GM12874 (cell line): ENCODE data around the gene ABLIM3.

Experiments
- TF ChIP-seq, protein P1 (sequence below): IDR thresholded peaks from 2 replicates; pipeline ENCODE4 v1.5.1; 2011; ENCODE audit warnings: low read depth, mild to moderate bottlenecking, control low read depth, low read length, moderate library complexity; ENCODE audit not compliant: insufficient read depth

Gene ABLIM3

DNA sequence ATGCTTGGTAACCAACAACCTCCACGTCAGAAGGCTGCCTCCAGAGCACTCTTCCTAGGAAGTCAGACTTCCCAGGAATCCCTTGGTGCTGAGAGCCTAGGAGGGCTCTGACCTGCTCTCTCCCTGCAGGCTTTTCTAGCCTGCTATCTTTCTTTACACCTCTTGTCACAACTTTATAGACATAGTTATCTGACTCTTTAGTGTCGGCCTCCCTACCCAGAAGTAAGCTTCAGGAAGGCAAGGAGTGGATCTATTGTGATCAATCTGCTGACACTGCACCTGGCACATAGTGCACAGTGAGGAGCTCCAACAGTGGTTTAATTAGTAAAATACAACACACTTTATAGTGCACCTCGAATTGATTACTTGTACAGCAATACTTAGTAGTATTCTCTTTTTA, 132.7 kb downstream of the ABLIM3 start:
- TF ChIP-seq, protein P1, sequence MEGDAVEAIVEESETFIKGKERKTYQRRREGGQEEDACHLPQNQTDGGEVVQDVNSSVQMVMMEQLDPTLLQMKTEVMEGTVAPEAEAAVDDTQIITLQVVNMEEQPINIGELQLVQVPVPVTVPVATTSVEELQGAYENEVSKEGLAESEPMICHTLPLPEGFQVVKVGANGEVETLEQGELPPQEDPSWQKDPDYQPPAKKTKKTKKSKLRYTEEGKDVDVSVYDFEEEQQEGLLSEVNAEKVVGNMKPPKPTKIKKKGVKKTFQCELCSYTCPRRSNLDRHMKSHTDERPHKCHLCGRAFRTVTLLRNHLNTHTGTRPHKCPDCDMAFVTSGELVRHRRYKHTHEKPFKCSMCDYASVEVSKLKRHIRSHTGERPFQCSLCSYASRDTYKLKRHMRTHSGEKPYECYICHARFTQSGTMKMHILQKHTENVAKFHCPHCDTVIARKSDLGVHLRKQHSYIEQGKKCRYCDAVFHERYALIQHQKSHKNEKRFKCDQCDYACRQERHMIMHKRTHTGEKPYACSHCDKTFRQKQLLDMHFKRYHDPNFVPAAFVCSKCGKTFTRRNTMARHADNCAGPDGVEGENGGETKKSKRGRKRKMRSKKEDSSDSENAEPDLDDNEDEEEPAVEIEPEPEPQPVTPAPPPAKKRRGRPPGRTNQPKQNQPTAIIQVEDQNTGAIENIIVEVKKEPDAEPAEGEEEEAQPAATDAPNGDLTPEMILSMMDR = no peak

DNA sequence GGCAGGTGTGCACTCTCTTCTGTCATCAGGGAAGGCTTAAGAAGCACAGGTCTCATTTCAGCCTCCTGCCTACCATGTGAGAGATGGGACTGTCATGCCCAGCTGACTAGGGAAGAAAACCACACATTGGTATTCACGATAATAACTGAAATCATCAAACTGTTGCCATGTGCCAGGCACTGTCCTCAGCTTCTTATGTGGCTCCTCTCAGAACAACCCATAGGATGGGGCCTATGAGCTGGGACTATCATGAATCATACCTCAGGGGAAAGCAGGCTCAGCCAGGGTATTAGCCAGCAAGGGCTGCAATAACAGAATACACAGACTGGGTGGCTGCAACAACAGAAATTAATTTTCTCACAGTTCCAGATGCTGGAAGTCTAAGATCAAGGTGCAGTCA, 133.6 kb downstream of the ABLIM3 start:
- TF ChIP-seq, protein P1 = no peak

DNA sequence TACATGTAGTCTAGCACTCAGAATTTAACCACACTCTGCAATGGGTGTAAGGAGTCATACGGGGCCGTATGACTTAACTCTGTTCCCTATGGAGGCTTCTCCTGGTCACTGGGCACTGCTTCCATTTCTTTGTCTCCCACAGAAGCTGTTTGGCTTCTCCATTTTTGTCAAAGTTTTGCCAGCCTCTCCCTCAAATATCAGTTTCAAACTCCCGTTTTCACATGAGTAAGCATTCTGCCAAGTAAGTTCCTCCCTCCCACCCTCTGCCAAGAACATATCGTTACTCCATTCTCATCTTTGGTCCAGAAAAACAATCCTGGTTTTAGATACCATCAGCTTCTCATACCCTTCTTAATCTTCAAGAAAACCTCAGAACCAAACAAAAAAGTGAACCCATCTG, 136.5 kb downstream of the ABLIM3 start:
- TF ChIP-seq, protein P1 = no peak

DNA sequence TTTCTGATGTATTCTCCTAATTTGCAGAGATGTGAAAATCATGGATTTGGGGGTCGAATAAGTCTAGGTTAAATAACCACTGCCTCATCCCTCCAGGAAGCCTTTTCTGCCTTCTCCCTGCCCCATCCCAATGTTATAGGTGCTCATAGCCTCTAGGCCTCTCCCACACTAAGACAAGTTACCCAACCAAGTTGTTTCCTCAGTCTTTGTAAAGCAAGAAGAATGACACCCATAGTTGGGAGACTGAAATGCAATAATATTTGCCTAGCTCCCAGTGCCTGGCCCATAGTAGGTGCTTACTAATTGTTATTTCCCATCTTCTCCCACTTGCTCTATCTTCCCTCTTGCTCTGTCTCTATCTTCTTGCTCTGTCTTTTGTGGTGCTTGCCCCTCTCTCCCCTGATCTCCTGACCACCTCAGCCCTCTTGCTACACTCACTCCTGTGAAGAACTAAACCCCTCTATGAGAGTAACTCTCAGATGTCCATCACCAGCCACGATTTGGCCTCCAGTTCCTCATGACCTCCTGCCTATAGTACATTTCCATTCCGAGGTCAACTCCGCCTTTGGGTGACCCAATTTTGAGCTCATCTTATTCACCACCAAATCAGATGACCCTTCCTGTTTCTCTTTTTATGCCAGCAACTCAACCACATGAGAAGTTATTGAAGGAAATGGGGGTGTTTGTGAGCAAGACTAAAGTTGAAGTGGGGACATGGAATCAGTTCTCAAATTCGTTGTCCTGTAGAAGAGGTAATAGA, 137.3 kb downstream of the ABLIM3 start:
- TF ChIP-seq, protein P1 = no peak

DNA sequence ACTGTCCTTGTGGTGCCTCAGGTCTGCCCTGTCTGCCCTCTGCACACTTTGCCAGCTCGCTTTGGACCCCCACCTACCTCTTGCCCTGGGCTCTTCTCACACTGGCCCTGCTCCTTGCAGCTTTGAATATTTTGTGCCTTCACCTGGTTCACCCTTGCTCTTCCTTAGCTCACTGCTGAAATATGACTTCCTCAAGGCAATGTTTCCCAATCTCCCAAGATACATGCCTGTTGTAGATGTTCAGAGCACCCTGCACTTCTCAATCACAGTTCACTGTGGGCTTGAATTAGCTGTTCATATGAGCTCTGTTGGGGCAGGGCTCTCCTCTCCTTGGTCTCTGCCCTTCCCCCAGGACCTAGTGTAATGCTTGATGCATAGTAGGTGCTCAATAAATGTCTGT, 138.4 kb downstream of the ABLIM3 start:
- TF ChIP-seq, protein P1 = no peak

DNA sequence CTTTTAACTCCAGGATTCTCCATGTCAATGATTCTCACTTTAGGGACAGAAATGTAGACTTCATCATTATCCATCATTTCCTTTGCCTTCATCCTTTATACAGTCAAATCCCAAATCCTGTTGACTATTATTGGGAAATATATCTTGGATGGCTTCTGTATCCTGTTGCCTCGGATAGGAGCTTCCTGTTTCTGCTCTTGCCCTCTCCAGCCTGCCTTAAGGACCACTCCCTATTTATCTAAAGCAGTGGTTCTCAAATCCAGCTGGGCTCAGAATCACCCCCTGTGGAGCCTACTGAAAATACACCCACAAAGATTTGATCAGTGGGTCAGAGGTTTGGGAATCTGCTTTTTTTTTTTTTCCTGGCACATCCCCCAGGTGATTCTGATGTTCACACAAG, 138.8 kb downstream of the ABLIM3 start:
- TF ChIP-seq, protein P1 = no peak

DNA sequence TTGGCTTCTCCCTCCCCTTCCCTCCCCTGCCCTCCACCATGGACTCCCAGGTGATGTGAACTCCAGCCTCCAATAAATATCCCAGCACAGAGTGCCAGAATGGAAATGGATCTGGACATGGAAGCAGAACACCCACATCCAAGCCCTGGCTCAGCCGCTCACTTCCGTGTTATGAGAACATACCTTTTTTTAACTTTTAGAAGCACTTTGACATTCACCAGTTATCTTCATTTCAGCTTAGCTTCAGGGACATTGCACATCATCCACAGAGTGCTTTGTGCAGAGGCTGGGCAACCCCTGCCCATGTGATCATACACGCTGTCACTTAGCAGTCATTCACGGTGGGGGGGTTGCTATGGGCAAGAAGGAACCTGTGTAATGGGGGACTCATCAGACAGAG, 139.5 kb downstream of the ABLIM3 start:
- TF ChIP-seq, protein P1 = no peak
